Mesothelial cell of epicardium (in vitro differentiated cells): ENCODE data around the gene CSH1. TPM values are rescaled to one million over a fixed set of nuclear protein-coding genes. Genes with fewer than 3 reads are reported as not detected.
A peak's percentile ranks its signal among the peaks of the same experiment; 100 is the strongest.
"Not testable (repeated sequence)": the region's sequence is repeated elsewhere in the genome, so short reads cannot be mapped to it uniquely, and the experiment has no call there.

Source experiments
- DNase-seq, 2 experiments: peaks; one replicate each; pipeline ENCODE4 v3.0.0; 2021; ENCODE audit warnings: low spot score in 2 of 2; ENCODE audit not compliant: unreplicated experiment in 2 of 2
- H3K27ac Mint-ChIP-seq: 2 replicates; pipeline ENCODE4 v1.8.0; 2021; ENCODE audit warnings: mixed read lengths
- H3K27me3 Mint-ChIP-seq: 2 replicates; pipeline ENCODE4 v1.8.0; 2021; ENCODE audit warnings: low read depth, mixed read lengths
- H3K36me3 Mint-ChIP-seq: 2 replicates; pipeline ENCODE4 v1.8.0; 2021; ENCODE audit warnings: mixed read lengths
- H3K4me1 Mint-ChIP-seq: 2 replicates; pipeline ENCODE4 v1.8.0; 2021; ENCODE audit warnings: mixed read lengths
- H3K4me3 Mint-ChIP-seq: 2 replicates; pipeline ENCODE4 v1.8.0; 2021; ENCODE audit warnings: mild to moderate bottlenecking, moderate library complexity, mixed read lengths
- H3K9me3 Mint-ChIP-seq: 2 replicates; pipeline ENCODE4 v1.8.0; 2021; ENCODE audit warnings: mixed read lengths
- total RNA-seq: library from RNA; stranded (reverse); gene quantifications from 3 replicates; pipeline ENCODE4 v1.2.1, GENCODE V29; 2021
- TF ChIP-seq, protein P1 (sequence below): fragments of 200-600 bp; sonication (generic); IDR thresholded peaks from one replicate; pipeline ENCODE4 v1.5.0; 2021; ENCODE audit warnings: antibody characterized with exemption; ENCODE audit not compliant: unreplicated experiment

Gene CSH1
- 0.61 TPM in 1 of 3 replicates, not detected in the others for total RNA-seq

DNA sequence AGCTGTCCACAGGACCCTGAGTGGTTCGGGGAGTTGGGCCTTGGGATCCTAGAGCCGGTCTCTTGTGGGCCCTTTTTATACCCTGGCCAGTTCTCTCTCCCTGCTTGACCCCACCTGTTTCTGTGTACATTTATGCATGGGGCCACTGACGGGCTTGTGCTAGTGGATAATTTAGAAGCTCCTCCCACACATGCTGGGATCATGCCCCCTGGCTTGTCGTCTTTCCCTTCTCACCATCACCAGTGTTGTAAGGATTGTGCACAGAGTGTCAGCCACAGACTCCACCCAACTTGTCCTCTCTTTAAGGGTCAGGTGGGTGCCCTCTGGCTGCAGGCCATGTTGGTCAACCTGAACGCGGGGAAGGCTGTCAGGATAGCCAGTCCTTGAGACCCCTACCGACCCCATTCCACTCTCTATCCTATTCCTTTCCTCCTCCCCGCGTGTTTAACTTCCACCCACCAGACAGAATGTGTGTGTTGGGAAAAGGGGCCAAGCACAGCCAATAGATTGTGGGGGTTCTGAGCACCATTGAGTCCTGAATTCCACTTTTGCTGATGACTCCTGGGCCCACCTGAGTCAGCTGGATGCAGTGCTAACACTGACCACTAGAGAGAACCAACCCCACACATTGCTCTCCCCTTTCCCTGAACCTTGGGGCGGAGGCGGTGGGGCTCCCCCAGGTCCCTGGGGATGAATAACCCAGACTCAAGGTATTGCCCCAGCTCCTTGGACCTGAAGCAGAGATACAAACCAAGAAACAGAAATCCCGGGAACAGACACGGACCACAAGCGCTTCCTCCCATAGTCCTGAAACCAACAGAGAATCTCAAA lies at the start of gene CSH1:
TSS of gene CSH1 (minus strand) at position 51 of the 831 bp plus-strand sequence. CDS start 63 bp downstream, outside the sequence.
- not testable (repeated sequence) for H3K4me1 Mint-ChIP-seq, H3K4me3 Mint-ChIP-seq, H3K9me3 Mint-ChIP-seq, H3K27me3 Mint-ChIP-seq, H3K36me3 Mint-ChIP-seq, H3K27ac Mint-ChIP-seq, DNase-seq

DNA sequence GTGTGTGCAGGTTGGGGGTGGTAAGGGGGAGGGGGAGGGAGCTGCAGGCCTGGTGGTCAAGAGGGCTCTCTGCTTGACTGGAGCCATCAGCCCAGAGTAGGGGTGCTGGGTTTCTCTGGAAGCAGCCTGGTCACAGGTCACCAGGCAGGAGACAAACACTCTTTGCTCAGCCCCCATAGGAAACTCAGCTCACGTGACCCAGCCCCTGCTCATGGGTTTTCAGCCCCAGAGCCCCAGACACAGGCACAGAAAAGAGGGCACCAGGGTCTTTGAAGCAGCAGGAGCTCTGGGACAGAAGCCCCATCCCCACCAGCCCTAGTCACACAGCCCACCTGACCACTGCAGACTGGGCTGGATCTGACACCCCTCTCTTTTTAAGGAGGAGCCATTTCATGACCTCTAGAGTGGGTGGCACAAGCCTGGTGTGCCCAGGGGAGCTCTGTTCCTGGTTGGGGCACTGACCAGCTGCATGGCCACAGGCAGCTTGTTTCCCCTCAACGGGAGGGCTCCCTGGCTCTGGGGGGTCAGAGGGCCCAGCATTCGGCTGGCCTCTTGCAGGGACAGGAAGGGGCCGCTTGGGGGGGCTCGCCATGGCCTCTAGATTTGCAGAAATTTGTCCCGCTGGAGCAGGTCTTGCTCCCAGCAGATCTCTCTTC lies 49.5 kb upstream of the CSH1 start:
- Mint-ChIP-seq H3K36me3 (no peaks in the 10 kb centered on the region), H3K27me3 (peaks cover 4% of the 10 kb centered on the region), H3K4me1 (peaks cover 2% of the 10 kb centered on the region), H3K9me3 (no peaks in the 10 kb centered on the region), H3K4me3 (no peak overlapping the region), H3K27ac (no peak overlapping the region)
- TF ChIP-seq, protein P1, sequence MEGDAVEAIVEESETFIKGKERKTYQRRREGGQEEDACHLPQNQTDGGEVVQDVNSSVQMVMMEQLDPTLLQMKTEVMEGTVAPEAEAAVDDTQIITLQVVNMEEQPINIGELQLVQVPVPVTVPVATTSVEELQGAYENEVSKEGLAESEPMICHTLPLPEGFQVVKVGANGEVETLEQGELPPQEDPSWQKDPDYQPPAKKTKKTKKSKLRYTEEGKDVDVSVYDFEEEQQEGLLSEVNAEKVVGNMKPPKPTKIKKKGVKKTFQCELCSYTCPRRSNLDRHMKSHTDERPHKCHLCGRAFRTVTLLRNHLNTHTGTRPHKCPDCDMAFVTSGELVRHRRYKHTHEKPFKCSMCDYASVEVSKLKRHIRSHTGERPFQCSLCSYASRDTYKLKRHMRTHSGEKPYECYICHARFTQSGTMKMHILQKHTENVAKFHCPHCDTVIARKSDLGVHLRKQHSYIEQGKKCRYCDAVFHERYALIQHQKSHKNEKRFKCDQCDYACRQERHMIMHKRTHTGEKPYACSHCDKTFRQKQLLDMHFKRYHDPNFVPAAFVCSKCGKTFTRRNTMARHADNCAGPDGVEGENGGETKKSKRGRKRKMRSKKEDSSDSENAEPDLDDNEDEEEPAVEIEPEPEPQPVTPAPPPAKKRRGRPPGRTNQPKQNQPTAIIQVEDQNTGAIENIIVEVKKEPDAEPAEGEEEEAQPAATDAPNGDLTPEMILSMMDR, result no peak
- DNase-seq, result no peak

DNA sequence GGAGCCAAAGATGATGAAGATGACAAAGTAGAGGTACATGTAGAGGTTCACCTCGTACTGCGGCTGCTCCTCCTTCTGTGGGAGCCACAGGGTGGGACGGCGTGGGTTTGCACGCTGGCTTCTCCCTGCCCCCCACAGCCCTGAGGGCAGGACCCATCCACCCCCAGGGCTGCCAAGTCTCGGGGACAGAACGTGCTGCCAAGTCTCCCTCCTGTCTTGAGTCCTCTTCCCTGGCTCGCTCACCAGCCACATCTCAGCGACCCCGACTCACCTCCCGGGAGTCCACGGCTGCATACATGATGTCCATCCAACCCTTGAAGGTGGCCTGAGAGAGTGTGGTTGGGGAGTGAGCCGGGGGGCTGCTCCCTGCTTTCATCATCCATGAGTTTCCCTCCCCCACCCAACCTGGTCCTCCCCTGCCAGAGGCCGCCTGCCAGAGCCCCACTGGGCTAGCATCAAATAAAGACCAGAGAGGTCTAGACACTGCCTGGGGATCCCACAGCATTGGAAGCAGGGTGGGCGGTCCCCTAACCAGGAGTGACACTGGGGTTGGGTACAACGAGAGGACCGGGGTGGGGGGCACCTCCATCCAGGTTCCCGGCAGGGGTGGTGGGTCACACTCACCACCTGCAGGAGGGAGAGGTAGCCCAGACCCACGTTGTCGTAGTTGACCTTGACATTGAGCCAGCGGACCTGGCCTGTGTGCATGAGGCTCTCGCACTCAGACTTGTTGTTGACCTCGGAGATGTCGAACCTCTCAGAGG lies 48.5 kb upstream of the CSH1 start:
- H3K4me3 Mint-ChIP-seq, result no peak overlapping the region
- H3K27me3 Mint-ChIP-seq, result peaks cover 2% of the 10 kb centered on the region
- TF ChIP-seq, protein P1, result no peak
- no peak overlapping the region for H3K27ac Mint-ChIP-seq
- no peaks in the 10 kb centered on the region for H3K36me3 Mint-ChIP-seq
- H3K4me1 Mint-ChIP-seq, result peaks cover 2% of the 10 kb centered on the region
- H3K9me3 Mint-ChIP-seq, result no peaks in the 10 kb centered on the region
- DNase-seq, result no peak

DNA sequence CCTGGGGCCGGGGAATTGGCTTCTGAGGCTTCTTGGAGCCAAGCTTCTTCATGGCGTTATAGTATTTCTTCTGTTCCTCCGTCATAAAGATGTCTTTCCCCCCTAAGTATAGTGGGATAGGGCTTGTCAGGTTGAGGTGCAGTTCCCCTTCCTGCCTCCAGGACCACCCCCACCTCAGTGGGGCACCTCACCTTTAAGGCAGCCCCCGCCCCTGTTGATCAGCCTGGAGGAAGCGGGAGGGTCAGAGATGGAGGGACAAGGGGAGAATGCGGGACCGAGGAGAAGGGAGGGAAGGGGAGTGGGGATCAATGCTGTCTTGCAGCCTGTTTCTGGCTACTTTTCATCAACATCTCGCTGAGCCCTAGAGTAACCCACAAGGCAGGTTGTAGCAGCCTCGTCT lies 47.4 kb upstream of the CSH1 start:
- peaks cover 2% of the 10 kb centered on the region for H3K4me1 Mint-ChIP-seq
- no peak overlapping the region for H3K27ac Mint-ChIP-seq
- H3K36me3 Mint-ChIP-seq, result no peaks in the 10 kb centered on the region
- H3K4me3 Mint-ChIP-seq, result no peak overlapping the region
- TF ChIP-seq, protein P1, result peak; percentile 57
- DNase-seq, result no peak
- peaks cover 2% of the 10 kb centered on the region for H3K27me3 Mint-ChIP-seq
- H3K9me3 Mint-ChIP-seq, result no peaks in the 10 kb centered on the region

DNA sequence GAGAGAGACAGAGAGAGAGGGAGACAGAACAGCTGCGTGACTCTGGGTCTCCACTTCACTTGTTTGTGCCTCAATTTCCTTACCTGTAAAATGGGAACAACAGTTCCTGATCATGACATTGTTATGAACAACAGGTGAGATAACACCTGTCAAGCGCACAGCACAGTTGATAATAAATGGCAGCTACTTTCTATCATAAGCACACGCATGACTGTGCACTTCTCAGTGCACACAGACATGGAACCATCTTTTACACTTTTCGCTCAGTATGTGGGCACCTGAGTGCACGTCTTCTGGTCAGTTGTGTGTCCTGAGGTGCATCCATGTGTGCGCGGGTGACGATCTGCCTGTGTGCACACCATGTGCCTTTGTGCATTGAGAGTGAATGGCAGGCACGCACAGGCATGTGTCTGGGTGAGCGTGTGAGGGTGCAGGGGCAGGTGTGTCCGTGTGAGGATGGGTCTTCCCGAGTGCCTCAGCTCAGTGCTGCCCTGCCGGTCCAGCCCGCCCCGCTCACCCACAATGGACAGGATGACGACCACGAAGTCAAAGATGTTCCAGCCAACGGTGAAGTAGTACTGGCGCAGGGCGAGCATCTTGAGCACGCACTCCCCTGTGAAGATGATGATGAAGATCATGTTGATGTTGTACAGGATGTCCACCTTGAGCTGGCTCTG lies 46.1 kb upstream of the CSH1 start:
- Mint-ChIP-seq H3K4me1 (peaks cover 2% of the 10 kb centered on the region), H3K27ac (no peak overlapping the region), H3K9me3 (no peaks in the 10 kb centered on the region), H3K4me3 (no peak overlapping the region), H3K27me3 (peaks cover 2% of the 10 kb centered on the region), H3K36me3 (no peaks in the 10 kb centered on the region)
- no peak for DNase-seq
- TF ChIP-seq, protein P1, result no peak
